Measurements from ENCODE around the gene HSFY2. TPM values are rescaled to one million over a fixed set of nuclear protein-coding genes. Genes with fewer than 3 reads are reported as not detected.
"Not testable (repeated sequence)": the region's sequence is repeated elsewhere in the genome, so short reads cannot be mapped to it uniquely, and the experiment has no call there.

The HSFY2 gene
- 4.1 TPM for total RNA-seq

- FAIRE-seq; DNase-seq (ENCODE audit: low spot score in 2 of 2): not testable (repeated sequence)
Measured at GRCh38 chrY:18773635-18774034, at the start of gene HSFY2. Gene HSFY2 (minus strand): TSS chrY:18773735. CDS start chrY:18773618, 117 bp downstream.

DNA sequence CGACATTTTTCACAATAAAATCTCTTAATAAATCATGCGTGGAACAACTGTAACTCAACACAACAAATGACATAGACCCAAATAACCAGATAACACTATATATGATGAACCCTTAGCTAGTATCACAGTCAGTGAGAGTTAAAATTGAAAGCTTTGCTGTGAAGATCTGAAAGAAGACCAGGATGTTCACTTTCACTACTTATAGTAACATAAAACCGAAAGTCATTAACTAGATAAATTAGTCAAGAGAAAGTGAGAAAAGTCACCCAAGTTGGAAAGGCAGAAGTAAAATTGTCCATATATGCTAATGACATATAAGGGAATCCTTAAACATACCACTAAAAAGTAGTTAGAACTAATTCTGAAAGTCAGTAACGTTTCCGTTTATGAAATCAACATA is 42.2 kb upstream of the HSFY2 start:
- DNase-seq (ENCODE audit: low spot score in 2 of 2); FAIRE-seq: not testable (repeated sequence)

DNA sequence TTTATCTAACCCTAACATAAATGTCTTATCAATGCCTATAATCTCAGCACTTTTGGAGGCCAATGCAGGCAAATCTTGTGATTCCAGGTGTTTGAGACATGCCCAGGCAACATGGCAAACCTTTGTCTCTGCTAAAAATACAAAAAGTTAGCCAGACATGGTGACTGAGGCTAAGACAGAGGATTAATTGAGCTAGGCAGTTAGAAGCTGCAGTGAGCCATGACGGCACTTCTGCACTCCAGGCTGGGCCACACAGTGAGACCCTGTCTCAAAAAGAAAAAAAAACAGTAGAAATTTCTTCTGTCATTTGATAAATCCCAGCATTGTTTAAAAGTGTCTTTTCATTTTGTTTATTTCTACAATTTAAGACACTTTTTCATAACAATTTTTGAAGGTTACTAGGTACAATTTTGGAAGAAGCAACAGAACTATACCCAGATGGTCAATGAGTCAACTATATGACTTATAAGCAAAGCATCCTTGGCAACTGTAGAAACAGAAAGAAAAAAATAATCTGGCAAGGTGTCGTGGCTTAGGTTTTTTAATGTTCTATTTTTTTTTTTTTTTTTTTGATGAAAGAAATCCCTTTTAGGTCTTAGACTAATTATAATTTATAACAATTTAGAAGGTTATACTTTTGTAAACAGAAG is 15.3 kb upstream of the HSFY2 start:
- not testable (repeated sequence) for FAIRE-seq; DNase-seq (ENCODE audit: low spot score in 2 of 2)

- not testable (repeated sequence) for DNase-seq (ENCODE audit: low spot score in 2 of 2); FAIRE-seq
Measured at GRCh38 chrY:18754077-18754476, 19.5 kb downstream of the HSFY2 start.

DNA sequence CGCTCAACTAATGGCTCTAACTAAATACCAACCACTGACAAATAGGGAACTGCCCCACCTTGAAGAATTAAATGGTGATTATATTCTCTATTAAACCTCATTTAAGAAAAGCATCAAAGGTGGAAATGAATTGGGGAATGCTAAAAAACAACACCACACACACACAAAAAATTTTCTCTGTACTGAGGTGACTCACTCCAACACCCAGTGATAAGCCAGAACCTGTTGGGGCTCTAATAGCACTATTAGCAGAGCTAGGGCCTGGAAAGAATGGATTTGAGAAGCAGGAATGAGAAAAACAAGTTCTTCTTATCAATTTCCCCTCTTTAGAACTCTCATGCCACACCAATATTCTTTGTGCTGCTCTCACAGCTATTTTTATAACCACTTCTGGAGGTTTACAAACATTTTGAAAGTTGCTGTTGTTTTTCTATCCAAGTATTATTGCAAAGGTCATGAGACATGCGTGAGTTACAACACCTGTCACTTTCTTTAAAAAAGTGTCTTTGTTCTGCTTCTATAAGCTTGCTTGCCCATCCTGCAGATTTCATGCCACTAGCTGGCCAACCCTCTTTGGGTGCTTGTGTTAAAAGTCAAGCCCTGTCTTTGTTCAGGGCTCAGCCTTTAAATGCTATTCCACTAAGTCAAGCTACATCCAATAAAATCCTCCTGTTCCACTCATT is 20.3 kb downstream of the HSFY2 start:
- DNase-seq (ENCODE audit: low spot score in 2 of 2); FAIRE-seq: not testable (repeated sequence)

DNA sequence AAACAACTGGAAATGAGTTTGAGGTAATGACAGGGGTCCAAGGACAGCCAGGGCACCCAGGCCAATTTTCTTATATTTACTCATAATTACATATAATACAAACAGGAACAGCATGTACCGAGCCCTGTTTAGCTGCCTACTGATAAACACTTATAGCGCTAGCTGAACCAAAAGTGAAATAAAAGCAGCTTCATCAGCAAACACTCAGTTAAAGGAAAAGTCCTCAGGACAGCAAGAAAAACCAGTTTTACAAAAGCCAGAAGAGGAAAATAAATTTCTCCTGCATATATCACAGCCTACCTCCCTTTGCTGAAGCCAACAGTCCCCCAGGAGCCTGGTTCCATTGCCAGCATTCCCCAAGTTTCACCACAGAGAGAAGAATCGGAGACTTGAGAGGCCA is 49.8 kb downstream of the HSFY2 start:
- not testable (repeated sequence) for DNase-seq (ENCODE audit: low spot score in 2 of 2); FAIRE-seq

Small RNA genes lying within 50 kb of the gene (small RNA-seq; reads per million reads assigned to genes)
- not detected for gene GPM6BP2

Other genes starting within 250 kb of the HSFY2 start
- gene HSFY1, start 227.0 kb downstream of the HSFY2 start, total RNA-seq: not detected